GM10847 (cell line): Measurements from ENCODE around the gene MAP3K21.

Experiments used
- POLR2A ChIP-seq: IDR thresholded peaks from 2 replicates; pipeline ENCODE4 v1.6.1; 2011; ENCODE audit not compliant: insufficient read length; ENCODE audit errors: extremely low read depth

The MAP3K21 gene

DNA sequence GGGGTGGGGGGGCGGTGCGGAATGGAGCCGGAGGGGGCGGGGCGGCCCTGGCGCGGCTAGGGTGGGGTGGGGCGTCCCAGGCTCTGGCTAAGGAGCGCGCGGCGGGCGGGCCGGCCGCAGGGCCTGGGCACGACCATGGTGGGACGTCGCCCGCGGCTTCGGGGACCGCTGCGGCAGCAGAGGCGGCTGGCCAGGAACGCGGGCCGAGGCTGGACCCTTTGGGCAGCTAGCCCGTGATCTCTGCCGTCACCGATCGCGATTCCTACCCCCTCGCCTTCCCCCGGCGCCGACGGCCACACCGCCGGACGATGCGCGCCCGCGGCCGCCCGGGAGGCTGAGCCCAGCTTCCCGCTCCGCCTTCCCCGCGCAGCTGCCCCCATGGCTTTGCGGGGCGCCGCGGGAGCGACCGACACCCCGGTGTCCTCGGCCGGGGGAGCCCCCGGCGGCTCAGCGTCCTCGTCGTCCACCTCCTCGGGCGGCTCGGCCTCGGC lies at the start of gene MAP3K21:
TSS of gene MAP3K21 (plus strand) at position 74 of the 491 bp plus-strand sequence. CDS start at position 379, 305 bp downstream.
- no peak for TF ChIP-seq POLR2A

DNA sequence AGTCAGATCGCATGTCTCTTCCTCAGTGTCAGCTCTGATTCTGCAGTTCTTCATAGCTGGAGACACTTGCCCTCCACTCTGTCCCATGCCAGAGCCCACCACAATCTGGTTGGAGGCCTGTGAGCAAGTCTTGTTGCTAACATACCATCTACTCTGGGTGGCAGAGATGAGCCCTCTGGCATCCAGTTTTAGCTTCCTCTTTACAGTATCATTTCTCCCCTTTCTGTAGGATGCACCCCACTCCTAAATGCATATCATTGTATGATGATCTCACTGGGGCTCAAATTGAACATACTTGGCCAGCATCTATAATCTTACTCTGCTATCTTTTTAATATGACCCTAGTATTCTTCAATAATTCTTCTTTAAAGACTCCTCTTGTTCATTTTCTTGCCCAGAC lies 48.9 kb upstream of the MAP3K21 start:
- TF ChIP-seq POLR2A = no peak

DNA sequence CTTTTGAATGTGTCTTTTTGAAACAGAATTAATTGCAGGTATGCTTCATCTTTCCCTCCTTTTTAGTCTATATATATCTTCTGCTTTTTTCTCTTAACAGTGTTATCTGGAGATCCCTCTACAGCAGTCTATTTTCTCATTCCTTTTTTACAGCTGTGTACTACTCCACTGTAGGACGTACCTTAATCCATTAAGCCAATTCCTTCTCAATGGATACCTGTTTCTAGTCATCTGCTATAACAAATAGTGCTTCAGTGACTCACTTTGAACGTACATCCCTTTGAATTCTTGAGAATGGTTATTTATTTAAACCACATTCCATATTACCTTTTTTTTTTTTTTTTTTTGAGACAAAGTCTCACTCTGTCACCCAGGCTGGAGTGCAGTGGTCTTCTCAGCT lies 47.6 kb upstream of the MAP3K21 start:
- TF ChIP-seq POLR2A = no peak

DNA sequence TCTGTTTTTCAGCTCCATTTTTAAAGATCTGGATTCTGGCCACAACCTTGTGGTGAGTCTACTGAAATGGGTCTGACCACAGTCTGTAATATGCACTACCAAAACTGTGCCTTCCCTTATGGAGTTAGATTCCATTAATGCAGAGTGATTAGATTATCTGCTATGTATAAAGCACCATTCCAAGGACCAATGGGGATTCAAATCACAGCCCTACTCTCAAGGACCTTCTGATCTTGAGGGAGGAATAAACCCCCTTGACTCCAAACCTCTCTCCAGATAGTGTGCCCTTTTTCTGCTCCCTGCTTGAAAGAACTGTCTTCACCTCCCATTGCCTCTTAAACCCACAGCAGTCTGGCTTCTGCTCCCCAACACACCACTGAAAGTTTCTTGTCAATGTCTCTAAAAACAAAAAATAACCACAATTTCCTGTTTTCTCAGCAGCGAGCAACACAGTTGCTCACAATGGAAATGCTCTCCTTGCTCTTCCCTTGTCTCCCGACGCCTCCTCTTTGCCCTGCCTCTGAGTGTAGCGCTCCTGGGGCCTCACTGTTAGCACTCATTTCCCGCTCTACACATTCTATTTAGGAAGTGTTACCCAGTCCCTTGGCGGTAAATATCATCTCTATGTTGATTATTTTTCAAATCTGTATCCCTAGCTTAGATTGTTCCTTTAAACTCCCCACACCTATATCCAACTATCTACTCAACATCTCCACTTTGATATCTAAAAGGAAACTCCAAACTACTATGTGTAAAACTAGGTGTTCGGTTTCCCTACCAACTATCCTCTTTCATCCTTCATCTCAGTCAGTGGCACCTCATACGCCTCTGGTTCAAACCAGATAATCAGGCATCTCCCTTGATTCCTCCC lies 45.6 kb upstream of the MAP3K21 start:
- TF ChIP-seq POLR2A = no peak

DNA sequence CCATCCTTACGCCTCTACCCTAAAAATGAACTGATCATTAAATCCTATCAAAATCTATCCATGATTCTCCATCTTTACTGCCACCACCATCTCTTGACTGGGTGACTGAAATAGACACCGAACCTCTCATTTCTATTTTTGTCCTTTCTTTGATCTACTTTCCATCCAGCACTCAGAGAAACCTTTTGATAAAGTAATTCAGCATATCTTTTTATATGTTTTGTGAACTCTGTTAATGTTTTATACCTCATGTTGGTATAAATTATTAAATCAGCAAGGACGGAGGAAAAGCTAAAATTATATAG lies 45.0 kb upstream of the MAP3K21 start:
- no peak for TF ChIP-seq POLR2A

DNA sequence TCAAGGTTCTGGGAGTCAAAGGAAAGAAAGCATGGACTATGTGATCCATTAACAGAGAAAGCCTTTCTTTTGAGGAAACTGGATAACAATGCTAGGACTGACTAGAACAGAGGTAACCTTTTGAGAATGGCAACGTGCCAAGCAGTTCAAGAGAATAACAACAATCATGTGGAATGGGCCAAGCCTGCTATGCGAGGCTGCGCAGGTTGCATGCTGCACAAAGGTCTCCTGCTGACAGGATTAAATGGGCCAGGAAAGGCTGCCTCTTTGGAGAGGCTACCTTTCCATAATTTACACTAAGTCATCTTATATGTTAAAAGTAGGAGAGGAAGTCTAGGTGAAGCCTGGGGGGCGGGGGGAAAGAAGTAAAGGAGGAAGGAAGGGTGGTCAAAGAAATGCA lies 37.8 kb upstream of the MAP3K21 start:
- TF ChIP-seq POLR2A = no peak

DNA sequence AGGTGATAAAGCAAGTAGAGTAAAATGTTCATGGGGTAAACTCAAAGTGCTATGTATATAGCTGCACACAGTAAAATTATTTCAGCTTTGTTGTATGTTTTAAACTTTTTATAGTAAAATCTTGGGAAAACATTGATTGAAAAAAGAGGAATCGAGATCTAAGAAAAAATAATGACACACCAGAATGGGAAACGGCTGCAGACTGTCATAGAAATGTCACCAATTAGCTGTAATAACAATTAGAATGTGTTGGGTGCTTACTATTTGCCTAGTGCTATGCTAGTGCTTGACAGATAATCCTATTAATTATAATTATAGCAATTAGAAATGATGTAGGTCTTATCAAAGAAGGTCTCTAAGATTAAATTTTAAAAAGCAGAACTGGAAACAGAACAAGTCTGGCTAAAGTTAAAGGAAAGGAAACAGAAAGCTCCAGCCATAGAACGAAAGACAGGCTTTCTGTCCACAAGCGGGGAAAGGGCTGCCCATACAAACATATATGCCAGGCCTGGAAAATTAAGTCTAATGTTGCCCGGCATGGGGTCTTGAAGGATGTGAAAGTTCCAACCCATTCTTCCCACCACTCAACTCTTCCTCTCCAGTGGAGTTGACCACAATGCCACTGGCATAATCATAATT lies 37.0 kb upstream of the MAP3K21 start:
- TF ChIP-seq POLR2A = no peak

DNA sequence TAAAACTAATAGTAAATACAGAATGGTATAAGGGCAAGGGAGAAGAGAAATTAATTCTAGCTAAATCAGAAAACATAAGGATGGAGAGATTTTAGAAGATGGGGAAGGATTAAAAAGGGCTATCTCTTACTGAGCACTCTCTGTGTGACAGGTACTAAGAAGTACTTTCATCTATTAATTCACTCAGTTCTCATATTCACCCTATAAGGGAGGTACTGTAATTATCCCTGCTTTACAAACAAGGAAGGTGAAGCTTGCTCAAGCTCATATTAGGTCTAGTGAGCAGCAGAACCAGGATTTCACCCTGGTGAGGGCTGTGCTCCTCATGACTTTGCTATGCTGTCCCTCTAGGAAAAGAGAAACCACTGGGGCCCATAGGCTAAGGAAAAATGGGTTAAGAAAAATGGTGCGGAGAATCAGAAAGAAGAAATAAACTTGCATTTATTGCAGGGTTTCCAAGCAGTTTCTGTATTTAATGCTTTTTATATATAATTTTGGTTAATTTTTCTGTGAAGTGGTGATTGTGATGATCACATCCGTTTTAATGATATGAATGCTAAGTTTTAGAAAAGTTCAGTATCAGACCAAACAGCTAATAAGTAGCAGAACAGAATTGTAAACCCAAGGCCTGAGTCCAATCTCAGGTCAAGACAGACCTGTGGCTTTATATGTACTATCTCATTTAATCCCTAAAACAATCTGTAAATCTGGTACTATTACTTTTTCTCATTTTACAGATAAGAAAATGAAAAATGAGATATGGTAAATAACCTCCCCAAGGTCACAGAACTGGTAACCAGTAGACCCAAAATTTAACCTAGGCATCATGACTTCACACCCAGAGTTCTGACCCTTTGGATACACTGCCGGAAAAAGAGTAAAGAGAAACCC lies 33.7 kb upstream of the MAP3K21 start:
- no peak for TF ChIP-seq POLR2A

DNA sequence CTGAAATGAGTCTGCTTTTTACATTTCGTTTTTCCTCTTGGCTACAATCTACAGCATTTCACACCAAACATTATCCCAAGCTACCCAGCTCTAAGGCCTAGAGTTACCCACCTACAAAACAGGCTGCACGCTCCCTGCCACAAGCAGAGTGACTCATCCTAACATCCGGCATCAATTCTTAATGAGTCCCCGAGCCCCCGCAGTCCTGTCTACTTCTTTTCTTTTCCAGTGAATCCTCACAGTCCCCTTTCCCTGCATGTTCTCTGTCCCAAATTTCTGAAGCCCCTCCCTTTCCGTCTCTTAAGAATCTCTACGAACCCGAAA lies 32.6 kb upstream of the MAP3K21 start:
- TF ChIP-seq POLR2A = no peak

DNA sequence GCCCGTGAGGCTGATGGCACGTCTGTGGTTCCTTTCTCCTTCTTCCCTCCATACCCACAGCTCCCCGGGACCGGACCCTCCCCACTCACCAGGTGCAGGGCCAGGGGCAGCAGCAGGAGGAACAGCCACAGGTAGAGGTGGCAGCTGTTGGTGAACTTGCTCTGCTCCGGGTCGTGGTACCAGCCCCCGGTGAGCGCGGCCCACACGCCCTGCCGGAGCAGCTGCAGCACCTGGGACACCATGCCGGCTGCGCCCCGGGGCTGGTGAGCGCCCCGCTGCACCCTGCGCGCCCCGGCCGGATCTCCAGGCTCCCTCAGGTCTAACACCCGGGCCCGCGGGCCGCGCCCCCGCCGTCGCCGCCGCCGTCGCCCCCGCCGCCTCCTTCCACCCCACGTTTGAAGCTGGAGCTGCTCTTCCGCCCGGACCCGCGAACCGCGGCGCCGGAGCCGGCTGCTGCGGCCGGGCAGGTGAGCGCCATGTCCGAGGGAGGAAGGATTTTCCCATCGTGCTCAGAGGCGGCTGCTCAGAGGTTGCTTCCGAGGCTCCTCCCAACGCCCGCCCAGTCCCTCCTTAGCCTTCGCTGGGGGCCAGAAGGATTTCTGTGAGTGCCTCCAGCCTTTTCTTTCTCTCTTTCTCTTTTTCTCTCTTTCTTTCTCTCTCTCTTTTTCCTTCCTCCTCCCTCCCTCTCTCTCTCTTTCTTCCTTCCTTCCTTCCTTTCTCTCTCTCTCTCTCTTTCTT lies 32.1 kb upstream of the MAP3K21 start, which contains the start of gene PCNX2:
TSS of gene PCNX2 (minus strand) at position 489 of the 738 bp plus-strand sequence. CDS start at position 242, 247 bp downstream.
- TF ChIP-seq POLR2A = peak; percentile 58

DNA sequence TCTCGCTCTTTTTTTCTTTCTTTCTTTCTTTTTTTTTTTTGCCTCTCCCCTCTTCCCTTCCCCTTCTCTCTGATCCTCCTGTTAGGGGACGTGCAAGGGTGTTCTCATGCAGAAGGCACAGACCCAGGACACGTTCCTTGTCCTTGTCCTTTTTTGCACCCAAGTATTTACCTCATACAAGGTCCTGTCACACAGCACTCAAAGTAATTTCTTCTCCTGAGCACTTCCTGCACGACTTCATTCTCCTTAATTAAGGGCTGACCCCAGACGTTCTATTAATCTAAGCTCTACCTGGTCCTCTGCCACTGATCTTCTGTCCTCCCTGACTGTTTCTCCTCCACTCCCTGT lies 31.6 kb upstream of the MAP3K21 start:
- TF ChIP-seq POLR2A = no peak

DNA sequence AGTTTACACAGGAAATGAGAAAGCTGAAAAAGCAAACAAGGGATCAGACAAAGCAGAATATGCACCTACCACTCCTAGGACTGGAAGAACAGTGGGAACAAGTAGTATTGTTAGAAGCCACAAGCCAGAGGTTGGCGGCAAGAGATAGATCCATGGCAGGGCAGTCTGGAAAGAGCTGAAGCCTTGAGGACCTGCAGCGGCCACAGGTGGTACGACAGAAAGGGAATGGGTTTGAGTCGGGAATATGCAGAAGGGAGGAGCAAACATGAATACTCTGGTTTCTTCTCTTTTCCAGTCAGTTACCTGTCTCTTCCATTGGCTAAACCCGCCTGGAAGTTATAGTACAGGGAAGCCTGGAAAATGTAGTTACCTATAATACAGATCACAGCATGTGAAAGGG lies 28.1 kb upstream of the MAP3K21 start:
- no peak for TF ChIP-seq POLR2A

DNA sequence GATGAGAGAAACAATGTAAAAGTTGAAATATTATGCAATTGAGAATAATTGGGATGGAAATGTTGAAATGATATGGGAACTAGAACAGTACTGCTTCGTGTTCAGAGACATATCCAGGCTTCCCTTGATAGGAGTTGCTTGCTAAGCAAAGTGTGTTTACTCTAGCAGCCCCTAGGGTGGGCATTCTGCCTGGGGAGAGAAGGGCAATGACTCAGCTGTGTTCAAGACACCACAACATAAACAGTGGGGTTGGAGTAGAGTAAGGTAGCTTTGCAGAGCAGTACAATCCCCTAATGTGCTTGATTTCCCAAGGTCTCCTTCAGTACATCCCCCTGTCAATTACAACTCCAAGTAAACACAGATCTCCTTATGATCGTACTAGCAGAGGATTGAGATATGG lies 27.2 kb upstream of the MAP3K21 start:
- no peak for TF ChIP-seq POLR2A

DNA sequence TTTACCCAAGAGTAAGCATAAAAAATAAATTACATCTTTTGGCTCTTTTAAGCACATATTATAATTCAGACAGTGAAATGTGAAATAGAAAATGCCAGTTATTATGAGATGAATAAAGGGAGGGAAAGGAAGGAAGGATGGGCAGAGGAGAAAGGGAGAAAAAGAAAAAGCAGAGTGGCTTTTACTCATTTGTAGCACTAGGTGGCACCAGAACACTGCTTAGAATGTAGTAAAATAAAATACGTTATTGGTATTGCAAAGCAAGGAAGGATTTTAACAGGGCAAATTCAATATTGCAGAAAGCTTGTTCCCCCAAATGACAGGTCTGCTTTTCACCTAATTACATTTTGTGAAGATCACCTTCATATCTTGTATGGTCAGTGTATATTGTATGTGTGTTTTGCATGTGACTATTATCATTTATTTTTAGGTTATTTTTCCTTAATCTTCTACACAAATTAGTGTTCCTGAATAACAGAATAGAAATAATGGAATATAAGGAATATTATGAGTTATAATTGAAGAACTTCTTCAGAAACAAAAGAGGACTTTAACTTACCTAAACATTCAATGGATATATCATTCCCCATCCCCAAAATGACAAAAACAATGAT lies 22.9 kb upstream of the MAP3K21 start:
- TF ChIP-seq POLR2A = no peak
